ENCODE results near the gene NEDD4L.

GRCh38 chr18:58172031-58172430 lies 128.0 kb downstream of the NEDD4L start:
- TF ChIP-seq CTCF (IDR thresholded peaks at IDR 0.05; ENCODE audit: insufficient read depth, low read depth, low read length) (no peak), EZH2 (IDR thresholded peaks at IDR 0.05; ENCODE audit: insufficient read depth, low read length) (no peak)
